HL-60 (cell line): Measurements from ENCODE around the gene EEF1G.

Source experiments
- DNase-seq, 2 experiments: peaks; one replicate each; pipeline ENCODE4 v3.0.0-alpha.2; 2010 to 2020; ENCODE audit warnings: low read depth in 1 of 2, low spot score in 1 of 2
- H3K27ac ChIP-seq: fragments of 250-450 bp; sonication (Bioruptor Pico); replicated peaks from 2 replicates; pipeline ENCODE4 v1.5.1; 2020; ENCODE audit warnings: mild to moderate bottlenecking, moderate library complexity
- H3K27me3 ChIP-seq: fragments of 250-450 bp; sonication (Bioruptor Pico); 2 replicates; pipeline ENCODE4 v1.5.1; 2021; ENCODE audit warnings: mild to moderate bottlenecking, moderate library complexity; ENCODE audit not compliant: insufficient read depth, poor library complexity, severe bottlenecking
- H3K4me3 ChIP-seq: replicated peaks from 2 replicates; pipeline ENCODE4 v1.5.1; 2011; ENCODE audit warnings: mild to moderate bottlenecking, control low read depth, low read length; ENCODE audit not compliant: insufficient read depth
- GABPA ChIP-seq: IDR thresholded peaks from 2 replicates; pipeline ENCODE4 v1.6.1; 2012; ENCODE audit warnings: low read depth
- POLR2AphosphoS5 ChIP-seq: IDR thresholded peaks from 2 replicates; pipeline ENCODE4 v1.6.1; 2012; ENCODE audit warnings: low read depth
- SPI1 ChIP-seq: IDR thresholded peaks from 2 replicates; pipeline ENCODE4 v1.6.1; 2012; ENCODE audit warnings: low read depth, mild to moderate bottlenecking, borderline replicate concordance
- TF ChIP-seq, protein P1 (sequence below): IDR thresholded peaks from one replicate; pipeline ENCODE4 v1.5.1; 2011; ENCODE audit warnings: low read length, control low read depth, inconsistent platforms; ENCODE audit not compliant: insufficient read depth
- TF ChIP-seq, protein P2 (sequence below): IDR thresholded peaks from 2 replicates; pipeline ENCODE4 v1.6.1; 2012; ENCODE audit warnings: low read depth; ENCODE audit not compliant: insufficient replicate concordance

The EEF1G gene

DNA sequence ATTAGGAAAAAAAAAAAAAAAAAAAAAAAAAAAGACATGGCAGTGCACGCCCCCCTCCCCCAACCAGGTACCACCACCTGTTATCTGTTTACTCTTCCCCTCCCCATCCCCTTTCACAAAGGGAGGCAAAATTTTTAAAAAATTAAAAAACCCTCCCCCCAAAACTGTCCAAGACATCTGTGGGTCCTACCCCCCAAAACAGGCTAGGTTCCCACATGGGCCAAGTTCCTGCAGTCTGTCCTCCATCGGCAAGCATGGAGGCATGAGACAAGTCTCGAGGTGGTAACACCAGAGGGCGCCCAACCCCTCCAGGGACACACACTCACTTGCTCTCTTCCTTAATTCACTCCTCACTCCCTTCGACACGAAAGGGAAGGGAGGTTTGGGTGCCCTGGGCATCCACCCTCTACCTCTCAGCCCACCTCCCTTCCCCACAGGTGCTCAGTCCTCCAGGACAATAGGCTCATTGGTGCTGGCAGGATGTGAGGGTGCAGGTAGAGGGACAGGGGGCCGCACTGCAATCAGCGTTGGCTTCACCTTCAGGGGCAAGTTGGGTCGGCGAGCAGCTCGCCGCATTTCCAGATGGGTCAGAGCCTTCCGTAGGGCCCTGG, 19.8 kb upstream of the EEF1G start:
- Histone ChIP-seq H3K4me3 (no peak overlapping the region), H3K27me3 (no peaks in the 10 kb centered on the region), H3K27ac (no peak overlapping the region)
- TF ChIP-seq, protein P1, sequence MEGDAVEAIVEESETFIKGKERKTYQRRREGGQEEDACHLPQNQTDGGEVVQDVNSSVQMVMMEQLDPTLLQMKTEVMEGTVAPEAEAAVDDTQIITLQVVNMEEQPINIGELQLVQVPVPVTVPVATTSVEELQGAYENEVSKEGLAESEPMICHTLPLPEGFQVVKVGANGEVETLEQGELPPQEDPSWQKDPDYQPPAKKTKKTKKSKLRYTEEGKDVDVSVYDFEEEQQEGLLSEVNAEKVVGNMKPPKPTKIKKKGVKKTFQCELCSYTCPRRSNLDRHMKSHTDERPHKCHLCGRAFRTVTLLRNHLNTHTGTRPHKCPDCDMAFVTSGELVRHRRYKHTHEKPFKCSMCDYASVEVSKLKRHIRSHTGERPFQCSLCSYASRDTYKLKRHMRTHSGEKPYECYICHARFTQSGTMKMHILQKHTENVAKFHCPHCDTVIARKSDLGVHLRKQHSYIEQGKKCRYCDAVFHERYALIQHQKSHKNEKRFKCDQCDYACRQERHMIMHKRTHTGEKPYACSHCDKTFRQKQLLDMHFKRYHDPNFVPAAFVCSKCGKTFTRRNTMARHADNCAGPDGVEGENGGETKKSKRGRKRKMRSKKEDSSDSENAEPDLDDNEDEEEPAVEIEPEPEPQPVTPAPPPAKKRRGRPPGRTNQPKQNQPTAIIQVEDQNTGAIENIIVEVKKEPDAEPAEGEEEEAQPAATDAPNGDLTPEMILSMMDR, result peak; percentile 75
- TF ChIP-seq, protein P2, sequence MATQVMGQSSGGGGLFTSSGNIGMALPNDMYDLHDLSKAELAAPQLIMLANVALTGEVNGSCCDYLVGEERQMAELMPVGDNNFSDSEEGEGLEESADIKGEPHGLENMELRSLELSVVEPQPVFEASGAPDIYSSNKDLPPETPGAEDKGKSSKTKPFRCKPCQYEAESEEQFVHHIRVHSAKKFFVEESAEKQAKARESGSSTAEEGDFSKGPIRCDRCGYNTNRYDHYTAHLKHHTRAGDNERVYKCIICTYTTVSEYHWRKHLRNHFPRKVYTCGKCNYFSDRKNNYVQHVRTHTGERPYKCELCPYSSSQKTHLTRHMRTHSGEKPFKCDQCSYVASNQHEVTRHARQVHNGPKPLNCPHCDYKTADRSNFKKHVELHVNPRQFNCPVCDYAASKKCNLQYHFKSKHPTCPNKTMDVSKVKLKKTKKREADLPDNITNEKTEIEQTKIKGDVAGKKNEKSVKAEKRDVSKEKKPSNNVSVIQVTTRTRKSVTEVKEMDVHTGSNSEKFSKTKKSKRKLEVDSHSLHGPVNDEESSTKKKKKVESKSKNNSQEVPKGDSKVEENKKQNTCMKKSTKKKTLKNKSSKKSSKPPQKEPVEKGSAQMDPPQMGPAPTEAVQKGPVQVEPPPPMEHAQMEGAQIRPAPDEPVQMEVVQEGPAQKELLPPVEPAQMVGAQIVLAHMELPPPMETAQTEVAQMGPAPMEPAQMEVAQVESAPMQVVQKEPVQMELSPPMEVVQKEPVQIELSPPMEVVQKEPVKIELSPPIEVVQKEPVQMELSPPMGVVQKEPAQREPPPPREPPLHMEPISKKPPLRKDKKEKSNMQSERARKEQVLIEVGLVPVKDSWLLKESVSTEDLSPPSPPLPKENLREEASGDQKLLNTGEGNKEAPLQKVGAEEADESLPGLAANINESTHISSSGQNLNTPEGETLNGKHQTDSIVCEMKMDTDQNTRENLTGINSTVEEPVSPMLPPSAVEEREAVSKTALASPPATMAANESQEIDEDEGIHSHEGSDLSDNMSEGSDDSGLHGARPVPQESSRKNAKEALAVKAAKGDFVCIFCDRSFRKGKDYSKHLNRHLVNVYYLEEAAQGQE, result no peak
- TF ChIP-seq GABPA (no peak), POLR2AphosphoS5 (peak; percentile 46; the same call in 1 of the 2 replicates), SPI1 (peak; percentile 37; the same call in 1 of the 2 replicates)
- DNase-seq, result peak; percentile 79 to 93

DNA sequence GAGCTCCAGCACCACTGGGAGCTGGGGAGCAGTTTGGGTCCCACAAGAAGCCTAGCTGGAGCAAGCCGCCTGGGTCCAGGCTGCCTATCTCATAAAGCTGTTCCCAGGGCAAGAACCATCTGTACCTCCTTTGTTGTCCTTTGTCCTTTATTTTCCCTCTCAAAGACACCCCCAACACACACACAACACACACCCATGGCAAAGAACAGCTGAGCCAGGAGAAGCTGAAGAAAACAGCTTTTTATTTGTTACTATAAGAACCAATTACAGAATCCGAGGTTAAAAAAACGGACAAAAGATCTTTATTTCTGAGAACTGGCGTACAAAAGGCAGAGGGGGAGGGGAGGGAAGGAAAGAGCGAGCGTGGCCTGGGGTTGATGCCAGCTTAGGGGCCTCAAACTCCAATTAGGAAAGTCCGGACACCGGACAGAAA, 19.3 kb upstream of the EEF1G start:
- H3K27ac ChIP-seq, result peak overlapping the region; percentile 88
- TF ChIP-seq POLR2AphosphoS5 (0 out of 2 replicates have a peak, but pooled peaks have one; percentile 23), SPI1 (no peak), GABPA (no peak)
- TF ChIP-seq, protein P2, result no peak
- H3K27me3 ChIP-seq, result no peaks in the 10 kb centered on the region
- no peak for DNase-seq
- no peak overlapping the region for H3K4me3 ChIP-seq

DNA sequence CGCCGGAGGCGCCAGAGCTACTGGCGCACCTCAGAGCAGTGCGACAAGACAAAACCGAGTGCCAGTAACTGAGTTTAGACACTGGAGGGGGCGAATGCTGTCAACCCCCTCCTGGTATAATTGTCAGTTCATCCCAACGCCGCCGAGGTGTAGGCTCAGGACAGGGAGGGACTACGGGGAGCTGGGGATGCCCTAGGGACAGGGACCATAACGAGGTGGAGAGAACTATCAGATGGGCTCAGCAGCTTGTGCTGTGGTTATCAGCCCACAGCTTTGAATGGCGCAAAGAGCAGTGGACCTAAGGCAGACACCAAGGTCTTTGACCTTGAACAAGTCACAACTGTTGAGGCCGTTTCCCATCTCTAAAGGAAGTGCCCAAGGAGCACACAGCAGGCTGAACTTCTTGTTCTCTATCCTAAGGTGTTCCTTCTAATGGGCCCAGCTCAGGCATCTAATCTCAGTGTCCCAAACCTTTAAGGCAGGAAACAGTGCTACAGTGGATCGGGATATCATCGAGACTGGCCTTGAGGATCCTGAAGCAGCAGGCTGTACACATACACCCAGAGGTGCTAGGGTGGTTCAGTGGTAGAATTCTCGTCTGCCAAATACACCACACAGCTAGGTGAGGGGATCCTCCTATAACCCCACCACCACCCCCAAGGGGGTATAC, 18.6 kb upstream of the EEF1G start:
- H3K27ac ChIP-seq, result peak overlapping the region; percentile 88
- H3K4me3 ChIP-seq, result peak overlapping the region; percentile 41
- TF ChIP-seq, protein P2, result no peak
- TF ChIP-seq, protein P1, result no peak
- no peak for TF ChIP-seq GABPA
- TF ChIP-seq SPI1, result no peak
- no peak; the same call in none of the 2 replicates for TF ChIP-seq POLR2AphosphoS5
- no peaks in the 10 kb centered on the region for H3K27me3 ChIP-seq
- DNase-seq, result no peak
